Lung (tissue), 12 donors: ENCODE results near the gene BRME1. TPM values are rescaled to one million over a fixed set of nuclear protein-coding genes. Genes with fewer than 3 reads are reported as not detected.

Experiments
- ATAC-seq: fragments of 200-7000 bp; cut with Tn5 transposase; one replicate; pipeline ENCODE4 v1.9.1; 2020; ENCODE audit warnings: moderate number of reproducible peaks; ENCODE audit not compliant: insufficient read depth, low FRiP score
- DNase-seq, 3 donors: peaks; one replicate each; pipeline ENCODE4 v3.0.0-alpha.2; 2013 to 2017
- H3K27ac ChIP-seq, 2 donors: one replicate each; pipeline ENCODE4 v1.5.1; 2013; ENCODE audit warnings: mild to moderate bottlenecking in 2 of 2, moderate library complexity in 2 of 2, control low read depth in 1 of 2, inconsistent platforms in 1 of 2, low read depth in 1 of 2, low read length in 1 of 2
- H3K27me3 ChIP-seq, 3 donors: one replicate each; pipeline ENCODE4 v1.5.1; 2013; ENCODE audit warnings: low read length in 2 of 3; ENCODE audit not compliant: control insufficient read depth in 3 of 3, insufficient read depth in 3 of 3
- H3K36me3 ChIP-seq, 4 donors: one replicate each; pipeline ENCODE4 v1.5.1; 2013; ENCODE audit warnings: low read length in 4 of 4, mild to moderate bottlenecking in 1 of 4, moderate library complexity in 1 of 4; ENCODE audit not compliant: control insufficient read depth in 4 of 4, insufficient read depth in 4 of 4
- H3K4me1 ChIP-seq, 5 donors: one replicate each; pipeline ENCODE4 v1.5.1; 2013; ENCODE audit warnings: low read length in 5 of 5, mild to moderate bottlenecking in 2 of 5, moderate library complexity in 1 of 5; ENCODE audit not compliant: control insufficient read depth in 5 of 5, insufficient read depth in 5 of 5
- H3K4me3 ChIP-seq: one replicate; pipeline ENCODE4 v1.5.1; 2013; ENCODE audit warnings: mild to moderate bottlenecking, control low read depth, moderate library complexity
- H3K9ac ChIP-seq, 2 donors: one replicate each; pipeline ENCODE4 v1.5.1; 2013; ENCODE audit warnings: low read length in 2 of 2, control low read depth in 1 of 2; ENCODE audit not compliant: insufficient read depth in 1 of 2
- H3K9me3 ChIP-seq, 4 donors: one replicate each; pipeline ENCODE4 v1.5.1; 2013; ENCODE audit warnings: low read length in 3 of 4, mild to moderate bottlenecking in 1 of 4, moderate library complexity in 1 of 4; ENCODE audit not compliant: control insufficient read depth in 4 of 4, insufficient read depth in 3 of 4
- WGBS, 2 donors: extraction: QIAGEN DNeasy Blood & Tissue Kit; methylation state at CpG; one replicate each; pipeline ENCODE4 v1.1.7; 2013; 5-methylcytosine and 5-hydroxymethylcytosine counted together
- polyA plus RNA-seq, 2 donors: library from polyadenylated mRNA; stranded (reverse); fragments of 200-250 nt; gene quantifications; one replicate each; pipeline ENCODE4 v1.2.1, GENCODE V29; 2013
- total RNA-seq, 2 donors: library from RNA; depleted of rRNA in 1 of 2; stranded (reverse); fragments of >200 nt in 1 of 2; gene quantifications; one replicate each; pipeline ENCODE4 v1.2.1, GENCODE V29; 2014 to 2021
- TF ChIP-seq, protein P1 (sequence below): IDR thresholded peaks from 2 replicates; pipeline ENCODE4 v1.5.1; 2012; ENCODE audit warnings: mild to moderate bottlenecking; ENCODE audit errors: control extremely low read depth, extremely low read depth
- donor health status: control.
- donor health status: control.
- donor health status: Bipolar disorder and iron deficiency.
- donor health status: healthy.
- donor health status: DM: yes; HTN: yes; CAD: no.

BRME1 gene
- total and polyA plus RNA-seq, 4 donors, result 1.3 to 3.2 (median 2.9) TPM

DNA sequence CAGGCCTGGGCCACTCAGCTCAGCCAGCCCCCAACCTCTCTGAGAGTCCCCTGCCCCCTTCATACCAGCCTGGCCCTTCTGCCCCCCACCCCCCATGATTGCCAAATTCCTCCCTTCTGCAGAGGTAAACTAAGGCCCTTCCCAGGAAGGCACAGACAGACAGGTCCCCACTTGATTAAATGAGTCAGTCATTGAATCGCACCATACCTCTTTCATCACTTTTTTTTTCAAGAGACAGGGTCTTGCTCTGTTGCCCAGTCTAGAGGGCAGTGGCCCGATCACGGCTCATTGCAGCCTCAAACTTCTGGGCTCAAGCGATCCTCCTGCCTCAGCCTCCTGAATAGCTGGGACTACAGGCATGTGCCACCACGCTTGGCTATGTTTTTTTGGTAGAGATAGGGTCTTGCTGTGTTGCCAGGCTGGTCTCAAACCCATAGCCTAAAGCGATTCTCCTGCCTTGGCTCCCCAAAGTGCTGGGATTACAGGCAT lies 26.3 kb upstream of the BRME1 start:
- H3K27me3 ChIP-seq, result peaks cover 0 to 8% (median 0%) of the 10 kb centered on the region in 3 donors
- TF ChIP-seq, protein P1, sequence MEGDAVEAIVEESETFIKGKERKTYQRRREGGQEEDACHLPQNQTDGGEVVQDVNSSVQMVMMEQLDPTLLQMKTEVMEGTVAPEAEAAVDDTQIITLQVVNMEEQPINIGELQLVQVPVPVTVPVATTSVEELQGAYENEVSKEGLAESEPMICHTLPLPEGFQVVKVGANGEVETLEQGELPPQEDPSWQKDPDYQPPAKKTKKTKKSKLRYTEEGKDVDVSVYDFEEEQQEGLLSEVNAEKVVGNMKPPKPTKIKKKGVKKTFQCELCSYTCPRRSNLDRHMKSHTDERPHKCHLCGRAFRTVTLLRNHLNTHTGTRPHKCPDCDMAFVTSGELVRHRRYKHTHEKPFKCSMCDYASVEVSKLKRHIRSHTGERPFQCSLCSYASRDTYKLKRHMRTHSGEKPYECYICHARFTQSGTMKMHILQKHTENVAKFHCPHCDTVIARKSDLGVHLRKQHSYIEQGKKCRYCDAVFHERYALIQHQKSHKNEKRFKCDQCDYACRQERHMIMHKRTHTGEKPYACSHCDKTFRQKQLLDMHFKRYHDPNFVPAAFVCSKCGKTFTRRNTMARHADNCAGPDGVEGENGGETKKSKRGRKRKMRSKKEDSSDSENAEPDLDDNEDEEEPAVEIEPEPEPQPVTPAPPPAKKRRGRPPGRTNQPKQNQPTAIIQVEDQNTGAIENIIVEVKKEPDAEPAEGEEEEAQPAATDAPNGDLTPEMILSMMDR, result no peak
- peaks cover 0 to 1% (median 0%) of the 10 kb centered on the region in 5 donors for H3K4me1 ChIP-seq
- ATAC-seq (no peak), DNase-seq (no peak)
- no peaks in the 10 kb centered on the region for H3K9me3 ChIP-seq
- WGBS, 2 donors, result 96 to 98% methylated on average over 6 of the region's 6 CpGs
- H3K9ac ChIP-seq, result no peak overlapping the region
- H3K4me3 ChIP-seq, result no peak overlapping the region
- no peak overlapping the region for H3K27ac ChIP-seq
- H3K36me3 ChIP-seq, result peaks cover 0 to 22% (median 2%) of the 10 kb centered on the region in 4 donors

DNA sequence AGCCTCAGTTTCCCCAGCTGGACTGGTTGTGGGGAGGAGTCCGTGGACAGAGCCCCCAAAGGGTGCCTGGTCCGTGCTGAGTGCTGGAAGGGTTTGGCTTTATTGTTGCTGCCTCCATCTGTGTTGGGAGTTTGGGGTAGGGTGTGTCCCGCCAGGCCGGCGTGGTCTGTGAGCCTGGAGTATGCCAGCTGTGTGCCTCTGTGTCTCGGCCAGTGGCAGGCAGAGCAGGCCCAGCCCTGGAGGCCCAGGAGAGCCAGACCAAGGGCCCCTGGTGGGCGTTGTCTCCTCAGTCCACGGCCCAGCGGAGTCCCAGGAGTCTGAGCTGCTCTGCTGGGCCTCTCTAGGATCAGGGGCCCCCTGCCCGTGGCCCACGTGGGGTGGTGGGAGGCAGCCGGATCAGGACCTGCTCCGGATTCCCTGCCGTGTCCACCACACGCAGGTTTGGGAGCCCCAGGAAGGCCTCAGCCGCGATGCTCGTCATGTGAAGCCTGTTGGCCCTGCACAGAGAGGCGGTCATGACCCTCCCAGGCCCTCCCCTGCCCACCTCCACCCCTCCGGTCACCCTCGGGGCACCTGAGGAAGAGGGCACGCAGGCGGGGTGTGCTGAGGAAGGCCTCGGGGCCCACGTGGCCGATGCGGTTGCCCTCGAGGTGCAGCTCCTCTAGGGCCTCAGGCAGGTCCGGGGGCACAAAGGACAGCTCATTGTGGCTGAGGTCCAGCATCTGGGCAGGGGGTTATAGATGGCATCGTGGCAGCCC lies 25.7 kb upstream of the BRME1 start:
- no peak overlapping the region for H3K27ac ChIP-seq
- peaks cover 0 to 8% (median 0%) of the 10 kb centered on the region in 3 donors for H3K27me3 ChIP-seq
- ATAC-seq (no peak), DNase-seq (no peak)
- no peak overlapping the region for H3K9ac ChIP-seq
- 88 to 93% methylated on average over 26 to 30 of the region's 30 CpGs for WGBS, 2 donors
- TF ChIP-seq, protein P1, result no peak
- H3K9me3 ChIP-seq, result no peaks in the 10 kb centered on the region
- H3K4me3 ChIP-seq, result no peak overlapping the region
- H3K4me1 ChIP-seq, result peaks cover 0 to 6% (median 0%) of the 10 kb centered on the region in 5 donors
- H3K36me3 ChIP-seq, result peaks cover 0 to 27% (median 2%) of the 10 kb centered on the region in 4 donors

DNA sequence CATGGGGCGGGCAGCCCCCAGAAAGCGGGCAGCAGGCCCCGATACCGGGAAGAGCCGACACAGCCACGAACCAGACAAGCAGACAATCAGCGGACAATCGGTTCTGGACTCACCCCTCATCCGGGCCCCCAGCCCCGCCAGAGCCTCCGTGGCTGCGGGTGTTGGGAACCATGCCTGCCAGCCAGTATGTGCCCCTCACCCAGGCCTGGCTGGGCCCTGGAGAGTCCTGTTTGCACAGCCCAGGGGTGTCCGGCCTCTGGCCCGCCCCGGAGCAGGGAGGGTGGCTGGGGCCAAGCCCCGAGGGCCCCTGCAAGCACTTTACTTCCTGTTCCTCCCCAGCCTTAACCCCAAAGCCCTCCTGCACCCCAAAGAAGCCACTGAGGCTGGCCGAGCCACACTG lies 24.5 kb upstream of the BRME1 start:
- H3K4me3 ChIP-seq, result no peak overlapping the region
- TF ChIP-seq, protein P1, result no peak
- peaks cover 0 to 8% (median 0%) of the 10 kb centered on the region in 3 donors for H3K27me3 ChIP-seq
- DNase-seq, result no peak
- H3K9me3 ChIP-seq, result no peaks in the 10 kb centered on the region
- peaks cover 0 to 27% (median 2%) of the 10 kb centered on the region in 4 donors for H3K36me3 ChIP-seq
- ATAC-seq, result no peak
- no peak overlapping the region for H3K27ac ChIP-seq
- peaks cover 0 to 10% (median 0%) of the 10 kb centered on the region in 5 donors for H3K4me1 ChIP-seq
- WGBS, 2 donors, result 71 to 89% methylated on average over 11 to 17 of the region's 17 CpGs
- no peak overlapping the region for H3K9ac ChIP-seq
